Trophoblast cell (in vitro differentiated cells and primary cell): ENCODE data around the gene NECAB3.

ENCODE experiments used
- DNase-seq, 2 donors: peaks; one replicate each; pipeline ENCODE4 v3.0.0-alpha.2; 2016
- H2AFZ ChIP-seq: 2 replicates; pipeline ENCODE4 v1.6.1; 2013; ENCODE audit warnings: low read length, moderate library complexity, mild to moderate bottlenecking; ENCODE audit not compliant: insufficient read depth, poor library complexity
- H2AK5ac ChIP-seq: 2 replicates; pipeline ENCODE4 v1.6.1; 2013; ENCODE audit warnings: mild to moderate bottlenecking, low read length
- H2BK120ac ChIP-seq: 2 replicates; pipeline ENCODE4 v1.6.1; 2013; ENCODE audit warnings: low read length, mild to moderate bottlenecking, moderate library complexity; ENCODE audit not compliant: insufficient read depth, poor library complexity
- H2BK12ac ChIP-seq: 2 replicates; pipeline ENCODE4 v1.6.1; 2013; ENCODE audit warnings: mild to moderate bottlenecking, low read length, moderate library complexity
- H2BK5ac ChIP-seq: 2 replicates; pipeline ENCODE4 v1.6.1; 2013; ENCODE audit warnings: low read length, low read depth, moderate library complexity, mild to moderate bottlenecking; ENCODE audit not compliant: poor library complexity
- H3K14ac ChIP-seq: 2 replicates; pipeline ENCODE4 v1.6.1; 2013; ENCODE audit warnings: mild to moderate bottlenecking, low read length
- H3K18ac ChIP-seq: 2 replicates; pipeline ENCODE4 v1.6.1; 2013; ENCODE audit warnings: mild to moderate bottlenecking, low read length
- H3K23ac ChIP-seq: 2 replicates; pipeline ENCODE4 v1.6.1; 2013; ENCODE audit warnings: low read length
- H3K27ac ChIP-seq: 2 replicates; pipeline ENCODE4 v1.5.1; 2013; ENCODE audit warnings: low read depth, mild to moderate bottlenecking, inconsistent platforms, low read length, moderate library complexity
- H3K27me3 ChIP-seq: 2 replicates; pipeline ENCODE4 v1.6.1; 2013; ENCODE audit warnings: inconsistent platforms, mild to moderate bottlenecking, low read length, moderate library complexity; ENCODE audit not compliant: insufficient read depth
- H3K36me3 ChIP-seq, 2 experiments: 1 replicate in 1 of 2; 2 replicates in 1 of 2; pipeline ENCODE4 v1.6.1; 2013; ENCODE audit warnings: low read length in 2 of 2, mild to moderate bottlenecking in 2 of 2, moderate library complexity in 1 of 2; ENCODE audit not compliant: insufficient read depth in 2 of 2, control insufficient read depth in 1 of 2
- H3K4ac ChIP-seq: 2 replicates; pipeline ENCODE4 v1.6.1; 2013; ENCODE audit warnings: low read depth, mild to moderate bottlenecking, low read length, moderate library complexity
- H3K4me1 ChIP-seq, 2 experiments: 1 replicate in 1 of 2; 2 replicates in 1 of 2; pipeline ENCODE4 v1.6.1; 2013; ENCODE audit warnings: low read length in 2 of 2, mild to moderate bottlenecking in 2 of 2, moderate library complexity in 1 of 2; ENCODE audit not compliant: insufficient read depth in 2 of 2, control insufficient read depth in 1 of 2
- H3K4me2 ChIP-seq: 2 replicates; pipeline ENCODE4 v1.6.1; 2013; ENCODE audit warnings: inconsistent platforms, mild to moderate bottlenecking, low read length, moderate library complexity
- H3K4me3 ChIP-seq: 2 replicates; pipeline ENCODE4 v1.5.1; 2013; ENCODE audit warnings: mild to moderate bottlenecking, low read depth, low read length, inconsistent platforms
- H3K79me1 ChIP-seq: one replicate; pipeline ENCODE4 v1.6.1; 2013; ENCODE audit warnings: low read length
- H3K79me2 ChIP-seq: 2 replicates; pipeline ENCODE4 v1.6.1; 2013; ENCODE audit warnings: low read length, mild to moderate bottlenecking; ENCODE audit not compliant: control insufficient read depth, insufficient read depth, poor library complexity
- H3K9ac ChIP-seq: 2 replicates; pipeline ENCODE4 v1.6.1; 2013; ENCODE audit warnings: mild to moderate bottlenecking, low read length
- H3K9me3 ChIP-seq: 2 replicates; pipeline ENCODE4 v1.6.1; 2013; ENCODE audit warnings: low read depth, mild to moderate bottlenecking, control low read depth, inconsistent platforms, low read length; ENCODE audit not compliant: insufficient read depth
- H4K12ac ChIP-seq: 2 replicates; pipeline ENCODE4 v1.6.1; 2013; ENCODE audit warnings: low read depth, mild to moderate bottlenecking, low read length, moderate library complexity
- H4K8ac ChIP-seq: 2 replicates; pipeline ENCODE4 v1.6.1; 2013; ENCODE audit warnings: low read depth, mild to moderate bottlenecking, low read length, moderate library complexity
- H4K91ac ChIP-seq: one replicate; pipeline ENCODE4 v1.6.1; 2013; ENCODE audit warnings: low read depth, mild to moderate bottlenecking, low read length, moderate library complexity
- WGBS: extraction: QIAGEN DNeasy Blood & Tissue Kit; methylation state at CpG from one replicate; pipeline ENCODE4 v1.1.7; 2013; ENCODE audit warnings: missing lambda C conversion rate; ENCODE audit not compliant: insufficient read length, insufficient coverage; ENCODE audit errors: extremely low coverage; 5-methylcytosine and 5-hydroxymethylcytosine counted together

Gene NECAB3

DNA sequence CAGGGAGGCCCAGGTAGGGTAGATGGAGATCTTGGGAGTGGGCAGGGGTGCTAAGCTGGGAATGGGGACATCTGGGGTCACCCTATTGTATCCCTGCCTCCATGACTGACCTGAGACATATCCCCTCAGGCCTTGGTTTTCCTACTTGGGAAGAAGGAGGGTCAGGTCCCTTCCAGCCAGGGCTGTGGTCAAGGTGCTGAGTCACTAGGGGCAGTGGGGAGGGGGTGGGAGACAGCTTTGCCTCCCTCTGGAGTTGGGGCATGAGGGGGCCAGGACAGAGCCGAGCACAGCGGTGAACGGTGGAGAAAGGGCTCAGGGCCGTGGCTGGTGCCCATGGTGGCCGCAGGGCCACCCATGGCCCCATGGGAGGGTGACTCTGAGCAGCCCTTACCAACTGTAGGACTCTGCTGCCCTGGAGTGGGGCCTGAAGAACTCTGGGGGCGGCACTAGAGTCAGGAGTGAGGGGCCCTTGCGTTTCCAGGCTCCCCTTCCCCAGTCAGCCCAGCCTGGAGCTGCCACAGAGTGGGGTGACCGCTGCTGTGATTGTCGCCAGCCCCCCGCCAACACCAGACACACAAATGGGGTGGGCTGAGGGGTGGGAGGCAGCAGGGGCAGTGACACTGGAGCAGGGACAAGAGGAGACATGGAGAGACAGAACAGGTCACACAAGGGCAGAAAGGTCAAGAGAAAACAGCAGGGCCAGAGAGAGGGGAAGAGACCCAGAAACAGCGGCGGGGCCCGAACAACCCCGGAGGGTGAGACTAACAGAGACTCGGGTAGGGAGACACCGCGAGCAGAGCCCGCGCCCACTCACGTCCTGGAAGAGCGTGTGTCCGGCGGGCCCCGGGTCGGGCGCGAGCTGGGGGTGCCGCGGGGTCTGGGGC, 576 bp downstream of the NECAB3 start:
- Histone ChIP-seq H2AK5ac (peak overlapping the region; percentile 83), H3K4me1 (peaks cover 19 to 22% of the 10 kb centered on the region in 2 experiments), H3K18ac (peak overlapping the region; percentile 93), H2BK12ac (peak overlapping the region; percentile 69), H3K36me3 (peaks cover 46% of the 10 kb centered on the region in 2 experiments), H3K79me1 (peaks cover 17% of the 10 kb centered on the region), H3K27me3 (no peaks in the 10 kb centered on the region), H3K9ac (peak overlapping the region; percentile 64), H3K23ac (no peak overlapping the region), H3K14ac (peak overlapping the region; percentile 93), H2BK120ac (peak overlapping the region; percentile 75), H3K9me3 (peaks cover 4% of the 10 kb centered on the region), H3K4me2 (peak overlapping the region; percentile 94), H3K27ac (peak overlapping the region; percentile 33), H3K79me2 (peaks cover 10% of the 10 kb centered on the region), H2AFZ (peak overlapping the region; percentile 61), H4K12ac (peak overlapping the region; percentile 45), H3K4me3 (peak overlapping the region; percentile 71), H4K8ac (peak overlapping the region; percentile 8), H4K91ac (peak overlapping the region; percentile 77), H2BK5ac (peak overlapping the region; percentile 61), H3K4ac (peak overlapping the region; percentile 50)
- DNase-seq, result no peak
- WGBS, result no CpG with 5 or more reads among the region's 29 CpGs

DNA sequence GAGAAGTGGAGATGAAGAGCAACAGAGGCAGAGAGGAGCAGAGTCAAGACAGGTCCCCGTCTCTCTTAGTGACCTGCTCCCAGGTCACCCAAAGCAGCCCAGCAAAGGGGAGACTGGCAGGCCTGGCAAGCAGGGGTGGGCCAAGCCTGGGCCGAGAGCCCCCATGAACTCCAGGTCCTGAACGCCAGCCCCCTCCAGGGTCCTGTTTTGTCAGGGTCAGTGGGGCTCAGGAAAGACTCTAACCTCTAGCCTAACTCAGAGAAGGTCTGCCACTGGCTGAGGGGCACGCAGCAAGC, 1.2 kb downstream of the NECAB3 start:
- Histone ChIP-seq H3K27me3 (no peaks in the 10 kb centered on the region), H2BK5ac (no peak overlapping the region), H3K9ac (no peak overlapping the region), H2AFZ (no peak overlapping the region), H3K79me1 (peaks cover 17% of the 10 kb centered on the region), H3K14ac (peak overlapping the region; percentile 93), H3K4ac (peak overlapping the region; percentile 50), H2BK12ac (peak overlapping the region; percentile 69), H4K8ac (peak overlapping the region; percentile 3), H4K12ac (peak overlapping the region; percentile 45), H3K27ac (no peak overlapping the region), H3K23ac (no peak overlapping the region), H2AK5ac (peak overlapping the region; percentile 83), H3K4me3 (peak overlapping the region; percentile 71), H2BK120ac (peak overlapping the region; percentile 21), H3K4me2 (peak overlapping the region; percentile 94), H3K4me1 (peaks cover 19 to 22% of the 10 kb centered on the region in 2 experiments), H3K9me3 (peaks cover 4% of the 10 kb centered on the region), H3K36me3 (peaks cover 47 to 48% of the 10 kb centered on the region in 2 experiments), H4K91ac (peak overlapping the region; percentile 77), H3K79me2 (peaks cover 10% of the 10 kb centered on the region), H3K18ac (peak overlapping the region; percentile 93)
- WGBS, result no CpG with 5 or more reads among the region's 4 CpGs
- no peak for DNase-seq

DNA sequence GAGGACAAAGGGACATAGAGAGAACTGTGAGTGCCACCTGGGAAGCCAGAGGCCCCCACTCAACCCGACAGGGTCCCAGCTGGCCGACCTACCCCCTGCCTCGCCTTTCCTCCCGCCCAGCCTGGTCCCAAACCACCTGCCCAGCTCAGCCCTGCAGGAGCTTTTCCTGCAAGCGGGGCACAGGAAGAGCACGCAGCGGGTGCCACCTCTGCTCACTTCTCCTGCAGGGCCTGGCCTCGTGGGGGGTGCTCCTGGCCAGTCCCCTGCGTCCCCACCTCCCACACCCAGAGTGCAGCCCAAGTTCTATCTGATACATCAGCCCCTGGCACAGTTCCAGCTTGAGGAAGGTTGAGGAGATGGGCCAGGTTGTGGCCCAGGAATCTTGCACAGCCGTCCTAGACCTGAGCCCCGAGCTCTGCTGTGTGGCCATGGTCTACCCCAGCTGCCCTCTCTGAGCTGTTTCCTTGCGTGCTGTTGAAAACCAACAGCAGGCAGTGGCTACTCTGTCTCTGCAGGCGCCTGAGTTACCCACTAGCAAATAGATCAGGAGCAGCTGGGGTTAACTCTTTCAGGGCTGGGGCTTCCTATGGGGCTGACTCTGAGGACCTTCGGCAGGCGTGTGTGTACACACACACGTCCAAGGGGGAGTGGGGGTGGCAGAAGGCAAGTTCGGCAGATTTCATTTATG, 1.7 kb downstream of the NECAB3 start:
- no peak overlapping the region for H3K9ac ChIP-seq
- peak overlapping the region; percentile 77 for H4K91ac ChIP-seq
- H3K79me1 ChIP-seq, result peaks cover 17% of the 10 kb centered on the region
- DNase-seq, result no peak
- no peaks in the 10 kb centered on the region for H3K27me3 ChIP-seq
- peak overlapping the region; percentile 2 for H3K18ac ChIP-seq
- H2BK12ac ChIP-seq, result peak overlapping the region; percentile 20
- H3K4me2 ChIP-seq, result peak overlapping the region; percentile 94
- peak overlapping the region; percentile 52 for H2AK5ac ChIP-seq
- H2BK120ac ChIP-seq, result no peak overlapping the region
- no peak overlapping the region for H2AFZ ChIP-seq
- peaks cover 10% of the 10 kb centered on the region for H3K79me2 ChIP-seq
- no peak overlapping the region for H3K27ac ChIP-seq
- H4K12ac ChIP-seq, result peak overlapping the region; percentile 12
- no CpG with 5 or more reads among the region's 17 CpGs for WGBS
- H4K8ac ChIP-seq, result no peak overlapping the region
- H3K14ac ChIP-seq, result peak overlapping the region; percentile 93
- H3K9me3 ChIP-seq, result peaks cover 4% of the 10 kb centered on the region
- H3K4me1 ChIP-seq, result peaks cover 19 to 22% of the 10 kb centered on the region in 2 experiments
- peaks cover 49 to 50% of the 10 kb centered on the region in 2 experiments for H3K36me3 ChIP-seq
- no peak overlapping the region for H3K4ac ChIP-seq
- no peak overlapping the region for H3K23ac ChIP-seq
- no peak overlapping the region for H3K4me3 ChIP-seq
- no peak overlapping the region for H2BK5ac ChIP-seq

DNA sequence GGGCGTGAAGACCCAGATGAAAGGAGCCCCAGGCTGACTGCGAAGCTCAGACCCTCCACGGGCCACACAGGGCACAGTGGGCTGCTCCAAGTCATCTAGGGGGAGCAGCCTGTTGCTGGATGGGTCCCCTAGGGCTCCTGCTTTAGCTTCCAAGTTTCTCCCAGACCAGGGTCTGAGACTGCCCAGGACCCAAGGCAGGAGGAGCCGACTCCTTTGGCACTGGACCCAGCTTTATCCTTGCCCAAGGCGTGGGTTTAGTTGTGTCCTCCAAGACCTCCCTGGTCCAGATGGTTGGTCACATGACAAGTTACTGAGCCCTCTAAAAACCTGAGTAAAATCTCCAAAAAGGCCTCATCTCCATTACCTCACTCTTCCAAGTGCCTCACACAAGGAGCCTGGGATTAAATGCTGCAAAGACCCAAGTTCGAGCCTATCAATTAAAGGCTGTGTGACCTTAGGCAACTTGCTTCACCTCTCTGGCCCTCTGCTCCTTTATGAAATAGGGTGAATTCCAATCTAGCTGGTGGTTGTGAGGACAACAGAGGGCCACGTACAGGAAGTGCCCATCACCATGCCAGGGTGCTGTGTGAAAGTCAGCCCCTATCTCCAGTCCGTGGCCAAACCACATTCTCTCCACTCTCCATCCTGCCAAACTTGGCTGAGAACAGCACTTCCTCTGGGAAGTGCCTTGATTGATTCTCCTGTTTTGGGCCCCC, 2.5 kb downstream of the NECAB3 start:
- no peak overlapping the region for H2AK5ac ChIP-seq
- peaks cover 10% of the 10 kb centered on the region for H3K79me2 ChIP-seq
- peaks cover 17% of the 10 kb centered on the region for H3K79me1 ChIP-seq
- no peak overlapping the region for H2AFZ ChIP-seq
- H2BK12ac ChIP-seq, result no peak overlapping the region
- no peak overlapping the region for H3K27ac ChIP-seq
- H3K4me1 ChIP-seq, result peaks cover 22% of the 10 kb centered on the region in 2 experiments
- no peak overlapping the region for H4K91ac ChIP-seq
- H3K14ac ChIP-seq, result no peak overlapping the region
- no peak overlapping the region for H2BK5ac ChIP-seq
- H3K9me3 ChIP-seq, result peaks cover 4% of the 10 kb centered on the region
- no peak overlapping the region for H3K18ac ChIP-seq
- no peak overlapping the region for H3K4ac ChIP-seq
- no peak for DNase-seq
- H3K9ac ChIP-seq, result no peak overlapping the region
- no peak overlapping the region for H2BK120ac ChIP-seq
- WGBS, result no CpG with 5 or more reads among the region's 8 CpGs
- no peaks in the 10 kb centered on the region for H3K27me3 ChIP-seq
- H4K12ac ChIP-seq, result no peak overlapping the region
- no peak overlapping the region for H3K23ac ChIP-seq
- H3K36me3 ChIP-seq, result peaks cover 48 to 54% of the 10 kb centered on the region in 2 experiments
- no peak overlapping the region for H3K4me2 ChIP-seq
- no peak overlapping the region for H3K4me3 ChIP-seq
- no peak overlapping the region for H4K8ac ChIP-seq
